GM21786 (cell line): ENCODE data around the gene DHX34.

Experiments
- ATAC-seq: cut with Tn5 transposase; IDR thresholded peaks from one replicate; pipeline ENCODE4 v1.9.1; 2021; ENCODE audit not compliant: unreplicated experiment

The DHX34 gene

GRCh38 chr19:47417107-47417745 is 68.1 kb downstream of the DHX34 start:
- no peak for ATAC-seq

GRCh38 chr19:47417746-47418691 is 68.9 kb downstream of the DHX34 start:
- no peak for ATAC-seq

- ATAC-seq = no peak
Observed at GRCh38 chr19:47418692-47419029, 69.5 kb downstream of the DHX34 start.

- no peak for ATAC-seq
Observed at GRCh38 chr19:47419030-47419783, 70.1 kb downstream of the DHX34 start, which contains the start of gene MEIS3. Gene MEIS3, minus strand, starts transcription at chr19:47419527. Its CDS starts 446 bp downstream, at chr19:47419081.

- no peak for ATAC-seq
Observed at GRCh38 chr19:47419789-47420188, 70.7 kb downstream of the DHX34 start.

- ATAC-seq = no peak
Observed at GRCh38 chr19:47421244-47421786, 72.2 kb downstream of the DHX34 start.

- ATAC-seq = no peak
Observed at GRCh38 chr19:47421844-47422395, 72.8 kb downstream of the DHX34 start.

- ATAC-seq = no peak
Observed at GRCh38 chr19:47422417-47423163, 73.5 kb downstream of the DHX34 start.

GRCh38 chr19:47423203-47423882 is 74.2 kb downstream of the DHX34 start:
- no peak for ATAC-seq

GRCh38 chr19:47427241-47428176 is 78.4 kb downstream of the DHX34 start:
- ATAC-seq = no peak

- no peak for ATAC-seq
Observed at GRCh38 chr19:47428177-47428894, 79.2 kb downstream of the DHX34 start.

- ATAC-seq = no peak
Observed at GRCh38 chr19:47429140-47429793, 80.2 kb downstream of the DHX34 start.

GRCh38 chr19:47430041-47430802 is 81.1 kb downstream of the DHX34 start:
- ATAC-seq = no peak

- no peak for ATAC-seq
Observed at GRCh38 chr19:47432091-47432490, 83.0 kb downstream of the DHX34 start.
